HG02588 (cell line): ENCODE data around the gene DMRT3.

ENCODE experiments used
- ATAC-seq: cut with Tn5 transposase; IDR thresholded peaks from one replicate; pipeline ENCODE4 v1.9.1; 2021; ENCODE audit warnings: mild to moderate bottlenecking, moderate library complexity; ENCODE audit not compliant: unreplicated experiment

Gene DMRT3

GRCh38 chr9:970151-970996, 6.1 kb upstream of the DMRT3 start:
- ATAC-seq: no peak

- ATAC-seq: no peak
Measured at GRCh38 chr9:971901-972500, 4.5 kb upstream of the DMRT3 start.

GRCh38 chr9:972501-973294, 3.8 kb upstream of the DMRT3 start:
- no peak for ATAC-seq

DNA sequence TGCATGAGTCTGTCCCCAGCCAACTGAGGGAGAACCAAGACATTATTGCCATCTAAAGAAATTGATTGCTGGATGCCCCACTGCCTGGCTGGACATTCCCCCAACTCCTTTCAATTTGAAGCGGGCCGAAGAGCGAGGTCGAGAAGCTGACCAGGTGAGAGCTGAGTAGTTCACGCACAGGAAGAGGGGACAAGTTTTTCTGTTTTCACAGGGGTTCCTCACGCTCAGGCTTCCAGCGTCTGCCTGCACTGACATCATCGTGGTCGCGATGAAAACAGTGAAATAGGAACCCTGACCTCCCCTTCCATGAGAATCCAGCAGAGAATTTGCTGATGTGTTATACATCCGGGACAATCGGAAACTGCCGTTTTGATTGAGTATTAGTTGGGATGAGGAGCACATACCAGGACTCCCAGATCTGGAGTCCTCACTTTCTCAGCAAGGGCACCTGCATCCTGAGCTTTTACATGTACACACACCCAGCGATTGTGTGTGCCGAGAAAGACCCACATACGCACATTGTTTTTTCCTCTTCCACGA, 3.1 kb upstream of the DMRT3 start:
- no peak for ATAC-seq

- no peak for ATAC-seq
Measured at GRCh38 chr9:974031-974995, 2.1 kb upstream of the DMRT3 start.

GRCh38 chr9:974996-975739, 1.3 kb upstream of the DMRT3 start:
- ATAC-seq: no peak

- ATAC-seq: no peak
Measured at GRCh38 chr9:975740-976257, 656 bp upstream of the DMRT3 start.

DNA sequence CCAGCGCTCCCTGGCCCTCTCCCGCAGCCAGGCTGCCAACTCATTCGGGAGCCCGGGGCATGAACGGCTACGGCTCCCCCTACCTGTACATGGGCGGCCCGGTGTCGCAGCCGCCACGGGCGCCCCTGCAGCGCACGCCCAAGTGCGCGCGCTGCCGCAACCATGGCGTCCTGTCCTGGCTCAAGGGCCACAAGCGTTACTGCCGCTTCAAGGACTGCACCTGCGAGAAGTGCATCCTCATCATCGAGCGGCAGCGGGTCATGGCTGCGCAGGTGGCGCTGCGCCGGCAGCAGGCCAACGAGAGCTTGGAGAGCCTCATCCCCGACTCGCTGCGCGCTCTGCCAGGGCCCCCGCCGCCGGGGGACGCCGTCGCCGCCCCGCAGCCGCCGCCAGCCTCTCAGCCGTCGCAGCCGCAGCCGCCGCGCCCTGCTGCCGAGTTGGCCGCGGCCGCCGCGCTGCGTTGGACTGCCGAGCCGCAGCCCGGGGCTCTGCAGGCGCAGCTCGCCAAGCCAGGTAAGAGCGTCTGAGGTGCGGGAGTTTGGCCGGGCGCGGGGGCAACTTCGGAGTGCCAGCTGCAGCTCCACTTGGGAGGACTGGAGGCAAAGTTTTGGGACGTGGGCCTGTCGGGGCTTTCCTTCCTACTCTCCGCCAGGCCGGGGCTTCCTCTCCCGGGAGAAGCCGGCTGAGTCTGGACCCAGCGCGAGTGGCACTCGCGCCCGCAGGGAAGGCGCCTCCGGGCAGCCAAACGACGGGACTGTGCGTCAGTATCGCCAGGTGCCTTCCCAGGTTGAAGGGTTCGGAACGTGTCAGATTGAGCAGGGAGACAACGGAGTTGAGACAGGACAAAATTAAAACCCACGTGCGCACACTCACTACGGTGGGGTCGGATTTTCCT, 735 bp downstream of the DMRT3 start:
- ATAC-seq: no peak

- ATAC-seq: no peak
Measured at GRCh38 chr9:977838-978830, 1.7 kb downstream of the DMRT3 start.

GRCh38 chr9:979983-980382, 3.5 kb downstream of the DMRT3 start:
- ATAC-seq: no peak

GRCh38 chr9:980640-981039, 4.2 kb downstream of the DMRT3 start:
- ATAC-seq: no peak

DNA sequence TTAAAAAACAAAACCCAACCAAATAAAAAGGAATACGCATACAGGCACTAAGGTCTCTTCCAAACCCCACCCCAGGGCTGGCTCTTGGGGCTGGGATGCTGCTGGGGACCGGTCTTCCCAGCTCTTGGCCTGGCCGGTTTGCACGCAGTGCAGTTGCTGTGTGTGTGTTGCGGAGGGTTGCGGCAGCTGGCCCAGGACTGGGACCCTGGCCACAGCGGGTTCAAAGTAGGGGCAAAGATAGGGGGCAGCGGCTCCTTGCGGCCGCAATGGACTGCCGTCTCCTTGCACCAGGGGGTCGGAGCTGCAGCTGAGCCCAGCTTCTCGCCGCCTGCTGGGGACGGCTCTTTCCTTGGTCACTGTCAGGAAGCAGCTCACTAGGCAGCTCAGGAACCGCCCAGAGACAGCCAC, 5.0 kb downstream of the DMRT3 start:
- ATAC-seq: no peak

DNA sequence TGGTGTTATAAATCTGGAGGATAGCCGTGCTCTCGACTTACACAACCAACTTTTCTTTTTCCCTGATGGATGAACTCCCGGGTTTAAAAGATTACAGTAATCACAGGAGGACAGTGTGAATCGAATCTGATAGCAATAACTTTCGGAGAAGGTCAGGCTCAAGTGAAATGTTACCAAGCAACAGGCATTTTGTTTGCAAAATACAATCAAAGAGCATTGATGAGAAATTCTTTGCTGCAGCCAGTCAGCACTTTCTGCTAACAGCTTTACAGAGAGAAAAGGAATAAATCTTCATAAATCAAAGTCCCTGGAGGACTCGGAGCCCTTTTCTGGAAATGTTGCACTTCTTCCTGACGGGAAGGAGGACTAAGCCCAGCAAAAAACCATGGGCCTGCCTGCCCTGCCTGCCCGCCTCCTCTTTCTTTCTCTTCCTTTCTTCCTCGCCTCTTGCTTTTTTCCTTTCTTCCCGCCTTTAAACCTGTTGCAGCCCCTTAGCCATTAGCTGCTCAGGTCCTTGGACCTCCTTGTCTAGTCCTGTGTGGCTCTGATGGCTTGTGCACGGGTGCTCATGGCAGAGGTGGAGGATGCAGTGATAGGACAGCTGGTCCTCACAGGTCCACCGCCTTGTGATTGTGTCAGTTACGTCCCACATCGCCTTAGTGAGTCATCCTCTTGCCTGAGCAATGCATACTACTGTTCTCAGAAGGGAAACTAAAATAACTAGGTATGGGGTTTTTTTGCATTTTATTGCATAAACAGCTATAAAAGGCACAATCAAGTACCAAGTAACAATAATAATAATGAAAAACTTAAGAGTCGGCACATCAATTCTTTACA, 6.2 kb downstream of the DMRT3 start:
- no peak for ATAC-seq

- no peak for ATAC-seq
Measured at GRCh38 chr9:994005-994404, 17.6 kb downstream of the DMRT3 start.

DNA sequence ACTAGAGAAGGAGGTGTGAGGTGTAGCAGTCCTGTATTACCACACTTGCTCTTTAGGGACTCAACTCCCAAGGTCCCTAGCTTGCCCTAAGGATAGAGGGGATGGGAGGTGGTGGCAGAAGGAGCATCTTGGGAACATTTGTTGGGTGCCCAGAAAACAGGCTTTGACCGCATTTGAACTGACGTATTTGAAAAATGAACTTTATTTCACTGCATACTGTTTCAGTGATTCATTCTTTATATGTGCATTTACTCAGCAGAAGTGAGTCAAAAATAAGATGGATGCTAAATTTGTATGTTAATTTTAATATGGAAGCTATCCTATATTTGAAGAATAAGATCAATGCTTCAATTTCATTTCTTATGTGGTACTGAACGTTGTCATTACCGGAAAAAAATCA, 18.7 kb downstream of the DMRT3 start:
- ATAC-seq: no peak

- ATAC-seq: no peak
Measured at GRCh38 chr9:995781-996180, 19.3 kb downstream of the DMRT3 start.
